Caco-2 (cell line): ENCODE measurements around the gene TAF4B. TPM values are rescaled to one million over a fixed set of nuclear protein-coding genes. Genes with fewer than 3 reads are reported as not detected.

Experiments used
- BruUV-seq: library from RNA; stranded (reverse); fragments of 400-500 nt; replicated peaks from 2 replicates; lab custom pipeline; 2021; lab: Mats Ljungman, UMichigan
- CTCF ChIA-PET: fragments of 300-600 bp; sonication (Branson Sonifier 250); formaldehyde crosslinking; loops from one replicate; lab custom pipeline; 2022; ENCODE audit warnings: antibody characterized with exemption; lab: Charles Lee
- POLR2A ChIA-PET: fragments of 300-600 bp; sonication (Branson Sonifier 250); formaldehyde crosslinking; loops from one replicate; lab custom pipeline; 2022; ENCODE audit warnings: antibody characterized with exemption; lab: Charles Lee
- DNase-seq, 2 experiments: peaks; one replicate each; pipeline versions ENCODE4 v3.0.0 to v3.0.0-alpha.2; 2020 to 2022
- H3K27me3 ChIP-seq: replicated peaks from 2 replicates; pipeline ENCODE4 v1.6.0; 2011; ENCODE audit warnings: low read length; ENCODE audit not compliant: control insufficient read depth, insufficient read depth
- H3K36me3 ChIP-seq: 2 replicates; pipeline ENCODE4 v1.5.1; 2011; ENCODE audit warnings: low read length; ENCODE audit not compliant: control insufficient read depth, insufficient read depth
- H3K4me1 ChIP-seq: fragments of 250-450 bp; sonication (Bioruptor Pico); 2 replicates; pipeline ENCODE4 v1.5.1; 2020; ENCODE audit warnings: mild to moderate bottlenecking
- H3K4me3 ChIP-seq: 2 replicates; pipeline ENCODE4 v1.5.1; 2011; ENCODE audit warnings: low read depth, mild to moderate bottlenecking, control low read depth, low read length
- H3K9me3 ChIP-seq: fragments of 250-450 bp; sonication (Bioruptor Pico); 2 replicates; pipeline ENCODE4 v1.5.1; 2020; ENCODE audit warnings: mild to moderate bottlenecking, moderate library complexity
- H3K27ac Mint-ChIP-seq: one replicate; pipeline ENCODE4 v1.8.0; 2022; ENCODE audit warnings: mixed read lengths; ENCODE audit not compliant: unreplicated experiment
- H3K27me3 Mint-ChIP-seq: one replicate; pipeline ENCODE4 v1.8.0; 2022; ENCODE audit warnings: mixed read lengths; ENCODE audit not compliant: insufficient read depth, unreplicated experiment
- H3K36me3 Mint-ChIP-seq: one replicate; pipeline ENCODE4 v1.8.0; 2022; ENCODE audit warnings: mild to moderate bottlenecking, mixed read lengths; ENCODE audit not compliant: insufficient read depth, unreplicated experiment
- H3K4me1 Mint-ChIP-seq: one replicate; pipeline ENCODE4 v1.8.0; 2022; ENCODE audit warnings: low read depth, mixed read lengths; ENCODE audit not compliant: unreplicated experiment
- H3K4me3 Mint-ChIP-seq: one replicate; pipeline ENCODE4 v1.8.0; 2022; ENCODE audit warnings: mild to moderate bottlenecking, moderate library complexity, mixed read lengths; ENCODE audit not compliant: unreplicated experiment
- H3K9me3 Mint-ChIP-seq: one replicate; pipeline ENCODE4 v1.8.0; 2022; ENCODE audit warnings: mixed read lengths; ENCODE audit not compliant: unreplicated experiment
- intact Hi-C: fragments of 100-400 bp; cut with micrococcal nuclease; formaldehyde crosslinking; loops from one replicate; pipeline ENCODE4 v1.10.0; 2022; ENCODE audit not compliant: unreplicated experiment
- total RNA-seq: library from RNA; stranded (reverse); gene quantifications from 2 replicates; pipeline ENCODE4 v1.2.3, GENCODE V29; 2022
- TF ChIP-seq, protein P1 (sequence below), 2 experiments: fragments of 200-600 bp in 1 of 2; IDR thresholded peaks; 1 replicate in 1 of 2; 2 replicates in 1 of 2; pipeline versions ENCODE4 v1.5.1 to v1.8.0; 2011 to 2022; ENCODE audit warnings: antibody characterized with exemption in 1 of 2, control low read depth in 1 of 2, inconsistent platforms in 1 of 2, low read depth in 1 of 2, low read length in 1 of 2, mild to moderate bottlenecking in 1 of 2, moderate library complexity in 1 of 2; ENCODE audit not compliant: insufficient read depth in 1 of 2, severe bottlenecking in 1 of 2, unreplicated experiment in 1 of 2

The TAF4B gene
- total RNA-seq, 1 experiment from 2014 or later, result 2.6 TPM

DNA sequence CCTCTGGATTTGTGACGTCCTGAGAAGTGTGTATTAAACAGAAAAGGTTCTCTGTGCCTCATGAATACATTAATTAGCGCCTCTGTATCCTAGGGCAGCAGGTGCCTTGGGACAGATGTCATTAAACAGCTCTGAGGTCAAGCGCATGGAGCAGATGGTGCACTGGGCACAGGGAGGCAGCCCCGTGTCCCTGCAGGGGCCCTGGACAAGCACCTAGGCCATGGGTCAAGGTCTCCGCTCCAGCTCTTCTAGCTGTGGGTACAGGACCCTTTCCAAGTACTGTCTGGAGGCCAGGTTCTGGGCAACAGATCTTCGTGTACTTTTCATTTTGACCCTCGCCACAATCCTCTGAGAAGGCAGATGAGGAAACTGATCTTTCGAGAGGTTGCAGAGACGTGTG is 195.7 kb downstream of the TAF4B start:
- no TSS peak for BruUV-seq
- POLR2A ChIA-PET, result no interaction called here
- DNase-seq, result no peak

DNA sequence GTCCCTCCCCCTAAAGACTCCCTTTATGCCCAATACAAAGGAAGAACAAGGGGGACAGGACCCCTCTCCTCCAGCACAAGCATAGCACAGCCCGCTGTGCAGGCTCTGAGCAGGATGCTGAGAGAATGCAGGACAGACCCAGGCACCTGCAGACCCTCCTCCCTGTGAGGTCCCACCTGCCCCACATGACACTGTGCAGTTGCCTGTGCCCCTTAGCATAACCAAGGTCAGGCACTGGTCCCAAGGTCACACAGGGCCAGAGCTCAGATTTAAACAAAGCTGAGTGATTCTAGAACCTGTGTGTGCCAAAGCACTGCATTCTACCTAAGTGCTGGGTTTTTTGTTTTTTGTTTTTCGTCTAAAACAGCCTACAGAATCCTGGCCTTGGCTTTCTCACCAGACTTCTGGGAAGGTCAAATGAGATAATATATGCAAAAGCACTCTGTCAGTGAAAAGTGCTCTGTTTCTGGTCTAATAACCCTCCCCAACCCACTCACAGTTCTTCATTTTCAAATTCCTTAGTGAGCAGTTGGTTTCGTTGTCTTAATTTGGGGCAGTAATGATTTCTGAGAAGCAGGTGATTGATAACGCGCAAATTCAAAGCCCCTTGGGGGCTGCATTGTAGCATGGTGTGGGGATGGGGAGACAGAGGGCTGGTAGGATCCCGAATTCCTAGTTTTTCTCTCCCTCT is 196.4 kb downstream of the TAF4B start:
- Mint-ChIP-seq H3K4me1 (no peaks in the 10 kb centered on the region), H3K27me3 (no peaks in the 10 kb centered on the region), H3K4me3 (no peak overlapping the region), H3K27ac (no peak overlapping the region), H3K9me3 (no peaks in the 10 kb centered on the region), H3K36me3 (no peaks in the 10 kb centered on the region)
- CTCF ChIA-PET, result no interaction called here
- no peaks in the 10 kb centered on the region for H3K4me1 ChIP-seq
- BruUV-seq, result no TSS peak
- POLR2A ChIA-PET, result no interaction called here
- no peak for DNase-seq
- intact Hi-C loops, result no loop called here
- no peak overlapping the region for H3K4me3 ChIP-seq
- TF ChIP-seq, protein P1, sequence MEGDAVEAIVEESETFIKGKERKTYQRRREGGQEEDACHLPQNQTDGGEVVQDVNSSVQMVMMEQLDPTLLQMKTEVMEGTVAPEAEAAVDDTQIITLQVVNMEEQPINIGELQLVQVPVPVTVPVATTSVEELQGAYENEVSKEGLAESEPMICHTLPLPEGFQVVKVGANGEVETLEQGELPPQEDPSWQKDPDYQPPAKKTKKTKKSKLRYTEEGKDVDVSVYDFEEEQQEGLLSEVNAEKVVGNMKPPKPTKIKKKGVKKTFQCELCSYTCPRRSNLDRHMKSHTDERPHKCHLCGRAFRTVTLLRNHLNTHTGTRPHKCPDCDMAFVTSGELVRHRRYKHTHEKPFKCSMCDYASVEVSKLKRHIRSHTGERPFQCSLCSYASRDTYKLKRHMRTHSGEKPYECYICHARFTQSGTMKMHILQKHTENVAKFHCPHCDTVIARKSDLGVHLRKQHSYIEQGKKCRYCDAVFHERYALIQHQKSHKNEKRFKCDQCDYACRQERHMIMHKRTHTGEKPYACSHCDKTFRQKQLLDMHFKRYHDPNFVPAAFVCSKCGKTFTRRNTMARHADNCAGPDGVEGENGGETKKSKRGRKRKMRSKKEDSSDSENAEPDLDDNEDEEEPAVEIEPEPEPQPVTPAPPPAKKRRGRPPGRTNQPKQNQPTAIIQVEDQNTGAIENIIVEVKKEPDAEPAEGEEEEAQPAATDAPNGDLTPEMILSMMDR (IDR thresholded peaks at IDR 0.05; ENCODE audit: insufficient read depth in 1 of 2, low read depth in 1 of 2, low read length in 1 of 2, severe bottlenecking in 1 of 2, unreplicated experiment in 1 of 2), result no peak
- no peaks in the 10 kb centered on the region for H3K27me3 ChIP-seq
- no peaks in the 10 kb centered on the region for H3K36me3 ChIP-seq
- no peaks in the 10 kb centered on the region for H3K9me3 ChIP-seq

More for the DNA sequence above, 195.7 kb downstream of the TAF4B start:
- Mint-ChIP-seq H3K4me1 (no peaks in the 10 kb centered on the region), H3K36me3 (no peaks in the 10 kb centered on the region), H3K4me3 (no peak overlapping the region), H3K9me3 (no peaks in the 10 kb centered on the region), H3K27ac (no peak overlapping the region), H3K27me3 (no peaks in the 10 kb centered on the region)
- intact Hi-C loops, result no loop called here
- CTCF ChIA-PET, result no interaction called here
- Histone ChIP-seq H3K4me3 (no peak overlapping the region), H3K4me1 (no peaks in the 10 kb centered on the region), H3K36me3 (no peaks in the 10 kb centered on the region), H3K27me3 (no peaks in the 10 kb centered on the region), H3K9me3 (no peaks in the 10 kb centered on the region)
- TF ChIP-seq, protein P1 (IDR thresholded peaks at IDR 0.05; ENCODE audit: insufficient read depth in 1 of 2, low read depth in 1 of 2, low read length in 1 of 2, severe bottlenecking in 1 of 2, unreplicated experiment in 1 of 2), result no peak

DNA sequence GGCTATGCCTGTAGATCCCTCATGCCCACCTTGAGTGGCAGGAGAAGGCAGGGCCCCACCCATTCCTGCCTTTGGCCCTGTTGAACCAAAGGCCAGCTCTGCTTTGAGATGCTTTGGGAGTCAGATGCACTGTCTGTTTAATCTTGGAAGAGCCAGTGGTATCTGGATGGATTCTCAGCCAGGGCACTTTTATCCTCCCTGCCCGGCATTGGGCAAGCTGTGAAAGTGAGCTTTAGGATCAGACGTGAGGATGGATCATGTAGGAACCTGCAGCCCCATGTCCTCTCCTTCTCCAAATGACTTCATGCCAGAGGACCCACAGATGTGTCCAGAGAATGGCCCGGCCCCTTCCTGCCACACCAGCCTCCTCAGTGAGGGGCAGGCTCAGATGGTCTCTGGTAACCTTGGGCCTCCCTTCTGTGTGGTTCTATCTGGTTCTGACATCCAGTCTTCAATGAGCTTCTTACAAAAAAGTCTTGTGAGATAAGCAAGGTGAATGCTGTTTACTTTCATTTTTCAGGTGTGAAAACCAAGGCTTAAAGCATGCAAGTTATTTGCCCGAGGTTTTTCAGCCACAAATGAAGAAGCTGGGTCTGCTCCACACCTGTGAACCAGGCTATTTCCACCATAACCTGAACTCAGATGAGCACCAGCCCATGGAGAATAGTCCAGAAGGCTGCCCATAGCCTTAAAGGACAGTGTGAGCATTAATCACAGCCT is 198.3 kb downstream of the TAF4B start:
- H3K4me1 Mint-ChIP-seq, result no peaks in the 10 kb centered on the region
- no peak overlapping the region for H3K4me3 ChIP-seq
- POLR2A ChIA-PET, result no interaction called here
- DNase-seq, result no peak
- no peaks in the 10 kb centered on the region for H3K36me3 ChIP-seq
- H3K27me3 ChIP-seq, result no peaks in the 10 kb centered on the region
- H3K9me3 ChIP-seq, result no peaks in the 10 kb centered on the region
- H3K4me1 ChIP-seq, result no peaks in the 10 kb centered on the region
- TF ChIP-seq, protein P1 (IDR thresholded peaks at IDR 0.05; ENCODE audit: insufficient read depth in 1 of 2, low read depth in 1 of 2, low read length in 1 of 2, severe bottlenecking in 1 of 2, unreplicated experiment in 1 of 2), result no peak
- BruUV-seq, result no TSS peak
- H3K27ac Mint-ChIP-seq, result no peak overlapping the region
- H3K4me3 Mint-ChIP-seq, result no peak overlapping the region
- CTCF ChIA-PET, result no interaction called here
- no peaks in the 10 kb centered on the region for H3K36me3 Mint-ChIP-seq
- no peaks in the 10 kb centered on the region for H3K9me3 Mint-ChIP-seq
- no peaks in the 10 kb centered on the region for H3K27me3 Mint-ChIP-seq
- intact Hi-C loops, result no loop called here
